Measurements from ENCODE around the gene SBF1.
"Not testable (repeated sequence)": the region's sequence is repeated elsewhere in the genome, so short reads cannot be mapped to it uniquely, and the experiment has no call there.

Gene SBF1

GRCh38 chr22:50422961-50423815, 51.6 kb downstream of the SBF1 start:
- no peak for DNase-seq

DNA sequence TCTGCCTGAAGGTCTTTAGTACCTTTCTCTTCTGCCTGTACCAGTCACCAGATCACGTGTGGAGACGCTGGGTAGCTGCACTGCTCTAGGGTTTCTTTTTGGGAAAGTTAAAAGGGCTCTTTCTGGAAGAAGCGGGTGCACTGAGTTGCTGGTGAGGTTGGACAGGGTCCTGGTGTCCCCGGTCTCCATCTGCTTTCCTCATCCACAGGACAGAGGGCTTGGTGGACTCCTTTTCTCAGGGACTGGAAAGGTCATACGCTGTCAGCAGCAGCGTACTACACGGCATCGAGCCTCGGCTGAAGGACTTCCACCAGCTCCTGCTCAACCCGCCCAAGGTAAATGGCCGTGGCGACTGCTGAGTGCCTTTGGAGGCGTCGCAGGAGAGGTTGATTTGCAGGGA, 52.8 kb downstream of the SBF1 start:
- DNase-seq: no peak

DNA sequence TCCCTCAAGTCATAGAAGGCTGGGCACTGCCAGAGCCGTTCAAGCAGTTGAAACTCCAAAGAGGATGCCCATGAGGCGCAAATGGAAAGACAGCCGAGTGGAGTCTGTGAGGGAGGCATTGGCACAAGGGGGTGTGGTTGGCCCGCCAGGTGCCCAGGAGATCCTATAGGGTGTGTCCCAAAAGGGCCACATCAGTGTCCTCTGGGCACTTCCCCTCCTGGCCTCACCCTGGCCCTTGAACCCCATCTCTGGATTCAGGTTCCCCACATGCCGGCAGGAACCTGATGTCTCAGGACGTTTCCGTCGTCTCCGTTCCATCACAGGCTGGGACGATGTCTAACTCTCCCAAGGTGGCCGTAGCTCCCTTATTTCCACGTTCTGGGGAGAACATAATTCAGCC, 54.3 kb downstream of the SBF1 start:
- no peak for DNase-seq

GRCh38 chr22:50420015-50420414, 54.8 kb downstream of the SBF1 start:
- no peak for DNase-seq

DNA sequence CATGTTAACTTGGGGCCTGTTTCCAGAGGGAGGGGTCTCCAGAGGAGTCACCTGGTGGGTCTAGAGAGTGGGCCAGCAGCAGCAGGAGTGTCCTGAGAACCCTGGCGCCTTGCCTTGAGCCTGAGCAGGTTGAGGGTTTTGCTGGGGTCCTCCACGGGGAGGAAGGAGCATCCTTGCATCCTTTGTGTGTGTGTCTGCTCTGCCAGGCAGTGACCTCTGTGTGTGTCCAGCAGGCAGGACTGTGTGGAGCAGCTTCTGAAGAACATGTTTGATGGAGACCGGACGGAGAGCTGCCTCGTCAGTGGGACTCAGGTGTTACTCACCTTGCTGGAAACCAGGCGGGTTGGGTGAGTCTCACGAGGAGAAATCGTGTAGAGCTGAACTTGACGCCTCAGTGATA, 55.7 kb downstream of the SBF1 start:
- DNase-seq: no peak

GRCh38 chr22:50418624-50419023, 56.2 kb downstream of the SBF1 start:
- DNase-seq: no peak

GRCh38 chr22:50417411-50418210, 57.2 kb downstream of the SBF1 start:
- DNase-seq: no peak

GRCh38 chr22:50416996-50417395, 57.8 kb downstream of the SBF1 start:
- DNase-seq: no peak

GRCh38 chr22:50415426-50415825, 59.4 kb downstream of the SBF1 start:
- DNase-seq: no peak

DNA sequence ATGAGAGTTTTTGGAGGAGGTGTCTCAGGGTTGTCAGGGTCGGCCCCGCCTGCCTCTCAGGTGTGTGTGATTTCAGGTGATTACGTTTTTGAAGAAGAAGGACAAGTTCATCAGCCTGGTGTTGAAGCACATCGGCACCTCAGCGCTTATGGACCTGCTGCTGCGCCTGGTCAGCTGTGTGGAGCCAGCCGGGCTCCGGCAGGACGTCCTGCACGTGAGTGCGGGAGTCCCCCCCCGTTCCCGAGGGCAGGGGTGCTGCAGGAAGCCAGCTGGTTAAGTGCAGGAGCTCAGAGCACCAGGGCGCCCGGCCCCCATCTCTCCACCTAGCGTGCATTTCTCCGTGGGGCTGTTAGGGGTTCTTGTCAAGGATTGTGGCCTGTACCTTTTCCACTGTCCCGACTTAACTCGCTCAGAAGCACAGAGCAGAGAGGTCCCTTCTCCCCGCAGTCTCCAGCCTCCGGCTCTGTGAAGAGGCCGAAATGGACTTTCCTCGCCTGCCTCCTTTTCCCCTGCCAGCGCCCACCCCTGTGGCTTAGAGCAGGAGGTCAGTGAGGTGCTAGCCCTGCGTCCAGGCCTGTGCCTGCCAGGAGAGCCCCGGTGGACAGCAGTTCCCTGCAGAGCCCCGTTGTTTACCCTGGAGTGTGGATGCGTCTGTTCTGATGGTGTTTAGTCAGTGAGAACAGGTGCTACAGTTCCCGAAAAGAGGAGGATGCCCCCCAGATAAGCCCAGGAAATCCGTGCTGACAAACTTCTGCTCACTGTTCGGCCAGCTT, 60.2 kb downstream of the SBF1 start:
- no peak for DNase-seq

GRCh38 chr22:50408954-50409353, 65.9 kb downstream of the SBF1 start:
- not testable (repeated sequence) for DNase-seq

GRCh38 chr22:50408311-50408710, 66.5 kb downstream of the SBF1 start:
- DNase-seq: no peak

DNA sequence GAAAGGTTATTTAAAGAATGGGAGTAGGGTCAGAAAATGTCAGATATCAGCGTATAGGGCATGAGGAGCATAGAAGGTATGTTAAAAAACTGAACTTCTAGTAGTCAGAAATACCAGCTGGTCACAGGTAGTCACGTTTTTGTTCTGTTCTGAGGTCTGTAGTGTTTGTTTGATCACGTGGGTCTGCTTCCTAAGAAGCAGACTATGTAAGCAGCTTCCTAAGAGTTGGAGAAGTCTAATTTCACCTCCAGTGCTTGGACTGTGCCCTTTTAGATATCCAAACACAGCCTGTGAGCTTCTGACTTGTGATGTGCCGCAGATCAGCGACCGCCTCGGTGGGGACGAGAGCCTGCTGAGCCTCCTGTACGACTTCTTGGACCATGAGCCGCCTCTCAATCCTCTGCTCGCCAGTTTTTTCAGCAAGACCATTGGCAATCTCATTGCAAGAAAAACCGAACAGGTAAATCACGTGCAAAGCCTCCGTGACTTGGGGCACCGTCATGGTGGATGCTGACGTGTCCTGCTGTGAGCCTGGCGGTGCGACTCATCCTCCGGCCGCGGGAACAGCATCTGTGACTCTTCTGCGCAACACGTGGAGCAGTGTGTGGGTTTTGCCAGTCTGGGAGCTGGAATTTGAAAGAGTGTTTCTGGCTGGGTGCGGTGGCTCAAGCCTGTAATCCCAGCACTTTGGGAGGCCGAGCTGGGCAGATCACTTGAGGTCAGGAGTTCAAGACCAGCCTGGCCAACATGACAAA, 68.2 kb downstream of the SBF1 start:
- DNase-seq: no peak

DNA sequence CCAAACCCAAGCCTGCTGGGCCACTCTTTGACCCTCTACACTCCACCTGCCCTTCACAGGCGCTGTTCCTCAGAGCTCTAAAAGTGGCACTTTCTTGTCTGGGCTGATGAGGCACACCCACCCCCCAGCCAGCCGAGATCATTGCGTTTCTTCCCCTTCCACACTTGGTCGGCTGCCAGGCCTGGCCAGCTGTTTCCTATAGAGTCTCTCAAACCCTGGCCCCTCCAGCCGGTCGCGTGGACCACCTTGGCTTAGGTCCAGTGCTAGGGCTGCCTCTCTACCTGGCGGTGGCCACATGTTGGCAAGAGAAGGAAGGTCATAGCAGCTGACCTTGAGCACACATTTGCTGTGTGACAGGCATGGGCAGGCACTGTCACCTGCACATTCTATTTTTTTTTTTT, 71.1 kb downstream of the SBF1 start:
- peak in 1 of 2 donors; percentile 76 for DNase-seq

GRCh38 chr22:50401907-50402306, 72.9 kb downstream of the SBF1 start:
- no peak for DNase-seq

- no peak for DNase-seq
Measured at GRCh38 chr22:50400931-50401330, 73.9 kb downstream of the SBF1 start.

GRCh38 chr22:50400406-50400805, 74.4 kb downstream of the SBF1 start:
- no peak for DNase-seq

- peak in 1 of 2 donors; percentile 11 for DNase-seq
Measured at GRCh38 chr22:50399751-50400331, 75.0 kb downstream of the SBF1 start.

GRCh38 chr22:50398831-50399648, 75.8 kb downstream of the SBF1 start:
- no peak for DNase-seq

- not testable (repeated sequence) for DNase-seq
Measured at GRCh38 chr22:50397371-50398060, 77.3 kb downstream of the SBF1 start.

Data from bone marrow (tissue), 2 donors.